HFF-Myc (cell line): ENCODE results near the gene ACOT8.

Source experiments
- DNase-seq: peaks from one replicate; pipeline ENCODE4 v3.0.0-alpha.2; 2011; ENCODE audit warnings: low read depth; ENCODE audit errors: extremely low read depth
- H3K4me3 ChIP-seq: replicated peaks from 2 replicates; pipeline ENCODE4 v1.5.1; 2011; ENCODE audit warnings: low read depth, mild to moderate bottlenecking, control low read depth, low read length
- TF ChIP-seq, protein P1 (sequence below): IDR thresholded peaks from 2 replicates; pipeline ENCODE4 v1.5.1; 2012; ENCODE audit warnings: mild to moderate bottlenecking, low read depth, low read length, control low read depth; ENCODE audit errors: missing control alignments

The ACOT8 gene

DNA sequence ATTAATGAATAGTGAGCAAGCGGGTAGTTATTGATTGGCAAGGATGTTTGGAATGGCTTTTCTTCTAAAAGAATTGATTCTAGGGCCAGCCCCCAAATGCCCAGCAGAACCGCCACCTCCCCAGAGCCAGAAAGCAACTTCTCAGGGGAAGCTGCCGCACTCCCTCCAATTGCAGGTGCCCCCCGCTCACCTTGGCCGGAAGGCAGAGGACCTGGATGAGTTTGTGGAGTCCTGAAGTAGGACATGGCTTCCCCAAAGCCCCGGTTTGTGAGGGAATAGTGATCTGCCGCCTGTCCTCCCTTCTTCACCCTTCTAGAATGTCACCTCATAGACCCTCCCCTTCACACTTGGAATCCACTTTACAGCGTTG is 30.1 kb upstream of the ACOT8 start, which contains the start of gene SPATA25:
Gene SPATA25 (minus strand): TSS at position 277 of the 370 bp plus-strand sequence. CDS start 32 bp downstream, at position 245.
- no peak for DNase-seq
- TF ChIP-seq, protein P1, sequence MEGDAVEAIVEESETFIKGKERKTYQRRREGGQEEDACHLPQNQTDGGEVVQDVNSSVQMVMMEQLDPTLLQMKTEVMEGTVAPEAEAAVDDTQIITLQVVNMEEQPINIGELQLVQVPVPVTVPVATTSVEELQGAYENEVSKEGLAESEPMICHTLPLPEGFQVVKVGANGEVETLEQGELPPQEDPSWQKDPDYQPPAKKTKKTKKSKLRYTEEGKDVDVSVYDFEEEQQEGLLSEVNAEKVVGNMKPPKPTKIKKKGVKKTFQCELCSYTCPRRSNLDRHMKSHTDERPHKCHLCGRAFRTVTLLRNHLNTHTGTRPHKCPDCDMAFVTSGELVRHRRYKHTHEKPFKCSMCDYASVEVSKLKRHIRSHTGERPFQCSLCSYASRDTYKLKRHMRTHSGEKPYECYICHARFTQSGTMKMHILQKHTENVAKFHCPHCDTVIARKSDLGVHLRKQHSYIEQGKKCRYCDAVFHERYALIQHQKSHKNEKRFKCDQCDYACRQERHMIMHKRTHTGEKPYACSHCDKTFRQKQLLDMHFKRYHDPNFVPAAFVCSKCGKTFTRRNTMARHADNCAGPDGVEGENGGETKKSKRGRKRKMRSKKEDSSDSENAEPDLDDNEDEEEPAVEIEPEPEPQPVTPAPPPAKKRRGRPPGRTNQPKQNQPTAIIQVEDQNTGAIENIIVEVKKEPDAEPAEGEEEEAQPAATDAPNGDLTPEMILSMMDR, result no peak
- no peak within 1 kb of the TSS for H3K4me3 ChIP-seq

DNA sequence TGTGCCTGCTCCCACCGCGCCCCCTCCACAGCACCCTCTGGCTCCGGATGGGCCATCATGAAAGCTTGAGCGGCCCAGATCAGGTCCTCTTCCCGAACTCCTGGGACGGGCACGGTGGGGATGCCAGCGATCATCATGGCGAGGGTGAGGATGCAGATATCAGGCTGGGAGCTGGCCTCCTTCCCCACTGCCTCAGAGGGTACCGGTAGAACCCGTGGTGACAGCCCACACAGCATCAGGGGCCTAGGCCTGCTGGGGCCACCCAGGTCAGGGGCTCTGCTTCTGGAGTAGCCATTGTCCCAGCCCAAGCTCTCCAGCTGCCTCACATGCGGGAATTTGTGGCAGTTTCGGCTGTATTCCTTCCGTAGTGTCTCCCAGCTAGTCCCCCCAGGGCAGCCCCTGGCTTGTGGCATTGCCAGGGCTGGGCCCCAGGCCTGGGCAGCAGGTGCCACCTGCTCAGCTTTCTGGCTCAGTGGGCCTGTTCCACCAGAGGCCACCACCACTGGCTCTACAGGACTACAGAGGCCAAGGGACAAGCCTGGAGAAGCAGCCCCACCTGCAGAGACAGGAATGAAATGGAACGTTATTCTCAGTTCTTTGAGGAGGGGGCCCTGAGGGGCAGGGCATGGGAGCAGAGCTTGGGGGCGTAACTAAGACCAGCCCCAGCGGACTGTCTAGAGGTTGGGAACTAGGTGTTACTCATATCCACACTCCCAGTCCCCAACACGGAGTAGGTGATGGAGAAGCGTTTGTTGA is 29.6 kb upstream of the ACOT8 start:
- H3K4me3 ChIP-seq, result no peak overlapping the region
- no peak for DNase-seq
- TF ChIP-seq, protein P1, result no peak

DNA sequence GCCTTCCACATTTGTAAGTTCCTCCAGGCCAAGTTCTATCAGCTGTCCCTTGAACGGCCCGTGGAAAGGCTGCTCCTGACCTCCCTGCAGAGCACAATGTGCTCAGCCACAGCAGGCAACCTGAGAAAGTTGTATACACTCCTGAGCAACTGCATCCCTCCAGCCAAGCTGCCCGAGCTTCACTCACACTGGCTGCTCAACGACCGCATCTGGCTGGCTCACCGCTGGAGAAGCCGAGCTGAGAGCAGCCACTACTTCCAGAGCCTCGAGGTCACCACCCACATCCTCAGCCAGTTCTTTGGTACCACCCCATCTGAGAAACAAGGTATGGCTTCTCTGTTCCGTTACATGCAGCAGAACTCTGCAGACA is 25.9 kb upstream of the ACOT8 start:
- TF ChIP-seq, protein P1, result no peak
- no peak for DNase-seq
- no peak overlapping the region for H3K4me3 ChIP-seq

DNA sequence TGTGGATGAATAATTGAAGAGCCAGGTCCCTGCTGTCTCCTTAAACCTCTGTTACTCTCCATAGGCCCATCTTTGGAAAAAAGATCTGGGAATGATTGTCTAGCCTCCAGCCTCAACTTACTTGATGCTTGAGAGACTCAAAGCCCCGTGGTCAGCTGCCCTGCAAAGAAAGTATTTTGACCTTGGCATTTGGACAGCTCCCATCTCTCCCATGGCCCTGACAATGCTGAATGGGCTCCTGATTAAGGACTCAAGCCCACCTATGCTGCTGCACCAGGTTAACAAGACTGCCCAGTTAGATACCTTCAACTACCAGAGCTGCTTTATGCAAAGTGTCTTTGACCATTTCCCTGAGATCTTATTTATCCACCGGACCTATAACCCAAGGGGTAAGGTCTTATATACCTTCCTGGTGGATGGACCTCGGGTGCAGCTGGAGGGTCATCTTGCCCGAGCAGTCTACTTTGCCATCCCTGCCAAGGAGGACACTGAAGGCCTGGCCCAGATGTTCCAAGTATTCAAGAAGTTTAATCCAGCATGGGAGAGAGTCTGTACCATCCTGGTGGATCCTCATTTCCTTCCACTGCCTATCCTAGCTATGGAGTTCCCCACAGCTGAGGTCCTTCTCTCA is 25.4 kb upstream of the ACOT8 start:
- TF ChIP-seq, protein P1, result no peak
- H3K4me3 ChIP-seq, result no peak overlapping the region
- DNase-seq, result no peak

DNA sequence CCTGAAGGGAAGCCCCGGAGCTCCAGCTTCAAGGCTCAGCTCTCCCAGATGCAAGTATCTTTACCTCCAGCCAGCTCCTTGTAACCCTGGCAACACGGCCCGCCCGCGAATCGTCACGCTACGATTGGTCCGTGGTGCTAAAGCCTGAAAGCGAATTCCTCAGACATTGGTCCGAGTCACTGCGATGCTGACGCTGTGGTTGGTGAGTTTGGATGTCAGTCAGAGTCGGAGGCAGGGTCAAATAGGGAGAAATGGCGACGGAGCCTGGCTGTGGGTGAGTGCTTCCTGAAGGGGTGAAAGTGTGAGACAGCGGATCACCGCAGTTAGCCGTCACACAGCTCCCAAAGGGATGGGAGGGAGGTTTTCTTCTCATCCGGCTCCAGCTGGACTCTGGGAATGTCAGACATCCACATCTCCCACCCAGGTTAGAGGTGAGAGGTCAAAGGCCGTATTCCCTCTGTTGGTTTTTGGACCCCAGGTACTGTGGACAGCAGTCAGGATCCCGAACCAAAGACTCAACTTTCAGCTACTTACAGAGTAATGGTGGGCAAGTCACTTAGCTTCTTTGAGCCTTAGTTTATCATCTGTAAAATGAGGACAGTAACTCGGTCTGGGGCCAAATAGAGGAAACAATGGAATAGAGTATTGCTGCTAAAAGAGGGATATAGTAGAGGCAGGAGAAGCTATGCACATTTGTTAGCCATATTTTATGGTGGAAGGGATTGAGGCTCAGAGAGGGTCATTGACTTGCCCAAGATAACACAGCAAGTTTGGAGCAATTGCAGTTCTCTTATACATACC is 24.0 kb upstream of the ACOT8 start, which contains the start of gene ZSWIM1:
Gene ZSWIM1 (plus strand): TSS at position 240 of the 801 bp plus-strand sequence. CDS start 1,366 bp downstream, outside the sequence.
- peak; percentile 99 for DNase-seq
- H3K4me3 ChIP-seq, result peak within 1 kb of the TSS; percentile 98
- TF ChIP-seq, protein P1, result no peak

DNA sequence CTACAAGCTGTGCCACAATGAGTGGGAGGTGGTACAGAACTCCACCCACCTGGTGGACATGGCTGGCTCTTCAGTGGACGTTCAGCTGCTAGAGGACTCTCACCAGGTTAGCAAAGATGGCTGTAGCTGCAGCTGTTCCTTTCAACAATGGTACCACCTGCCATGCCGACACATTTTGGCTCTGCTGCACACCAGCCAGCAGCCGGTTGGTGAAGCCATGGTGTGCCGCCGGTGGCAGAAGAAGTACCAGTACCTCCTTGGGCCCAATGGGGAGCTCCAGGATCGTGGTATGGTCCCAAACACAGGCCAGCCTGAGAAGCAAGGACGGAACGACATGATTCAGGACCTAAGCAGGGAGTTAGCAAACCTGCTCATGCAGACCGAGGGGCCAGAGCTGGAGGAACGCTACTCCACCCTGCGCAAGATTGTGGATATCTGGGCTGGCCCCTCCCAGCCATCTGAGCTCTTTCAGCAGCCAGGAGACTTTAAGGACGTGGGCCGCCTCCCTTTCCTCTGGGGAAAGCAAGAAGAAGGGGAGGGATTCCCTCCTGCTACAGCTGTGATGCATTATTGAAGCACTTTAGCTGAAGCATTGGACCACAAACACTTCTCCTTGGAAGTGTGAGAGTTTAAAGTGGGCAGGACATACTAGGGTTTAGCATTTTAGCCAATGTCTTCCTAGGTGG is 21.0 kb upstream of the ACOT8 start:
- peak; percentile 40 for DNase-seq
- TF ChIP-seq, protein P1, result no peak
- H3K4me3 ChIP-seq, result no peak overlapping the region
